ENCODE data around the gene RAPGEF4.

GRCh38 chr2:172774302-172774701 is 38.7 kb downstream of the RAPGEF4 start:
- TF ChIP-seq CTCF (IDR thresholded peaks at IDR 0.05): no peak
- TF ChIP-seq POLR2AphosphoS5 (IDR thresholded peaks at IDR 0.05): no peak
- TF ChIP-seq POLR2A (IDR thresholded peaks at IDR 0.05): no peak
